ENCODE data around the gene GDA. TPM values are rescaled to one million over a fixed set of nuclear protein-coding genes. Genes with fewer than 3 reads are reported as not detected.

The GDA gene
- total and polyA plus RNA-seq, 3 donors from 2014 or later: 1.7 to 3.7 (median 2.1) TPM

DNA sequence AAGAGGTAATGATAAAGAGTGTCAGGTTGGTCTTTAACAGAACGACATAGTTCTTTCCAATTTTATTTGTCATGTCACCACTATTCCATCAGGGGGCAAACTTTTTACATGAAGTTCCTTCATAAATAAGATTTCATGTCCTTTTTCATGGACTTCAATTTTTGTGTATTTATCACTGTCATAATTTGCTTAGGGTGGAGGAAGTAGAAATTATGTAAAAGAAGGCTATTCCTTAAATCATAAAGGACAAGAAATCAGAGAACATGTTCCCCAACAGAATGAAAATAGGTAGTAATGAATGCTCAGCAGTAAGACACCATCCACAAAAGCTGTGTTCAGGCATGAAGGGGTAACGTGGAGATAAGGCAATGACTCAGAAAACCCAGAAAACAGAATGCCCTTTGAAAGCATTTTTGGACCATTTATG lies 143.0 kb downstream of the GDA start:
- 39 to 40% methylated on average over 2 of the region's 2 CpGs for WGBS, 2 donors
- Histone ChIP-seq H3K9me3 (no peaks in the 10 kb centered on the region), H3K36me3 (ENCODE audit: low read depth, missing control alignments) (no peaks in the 10 kb centered on the region), H3K27ac (no peak overlapping the region), H3K4me1 (peaks cover 5% of the 10 kb centered on the region), H3K27me3 (no peaks in the 10 kb centered on the region), H3K4me3 (no peak overlapping the region)
- DNase-seq: no peak
- TF ChIP-seq POLR2A (IDR thresholded peaks at IDR 0.05): no peak
- TF ChIP-seq, protein P1, sequence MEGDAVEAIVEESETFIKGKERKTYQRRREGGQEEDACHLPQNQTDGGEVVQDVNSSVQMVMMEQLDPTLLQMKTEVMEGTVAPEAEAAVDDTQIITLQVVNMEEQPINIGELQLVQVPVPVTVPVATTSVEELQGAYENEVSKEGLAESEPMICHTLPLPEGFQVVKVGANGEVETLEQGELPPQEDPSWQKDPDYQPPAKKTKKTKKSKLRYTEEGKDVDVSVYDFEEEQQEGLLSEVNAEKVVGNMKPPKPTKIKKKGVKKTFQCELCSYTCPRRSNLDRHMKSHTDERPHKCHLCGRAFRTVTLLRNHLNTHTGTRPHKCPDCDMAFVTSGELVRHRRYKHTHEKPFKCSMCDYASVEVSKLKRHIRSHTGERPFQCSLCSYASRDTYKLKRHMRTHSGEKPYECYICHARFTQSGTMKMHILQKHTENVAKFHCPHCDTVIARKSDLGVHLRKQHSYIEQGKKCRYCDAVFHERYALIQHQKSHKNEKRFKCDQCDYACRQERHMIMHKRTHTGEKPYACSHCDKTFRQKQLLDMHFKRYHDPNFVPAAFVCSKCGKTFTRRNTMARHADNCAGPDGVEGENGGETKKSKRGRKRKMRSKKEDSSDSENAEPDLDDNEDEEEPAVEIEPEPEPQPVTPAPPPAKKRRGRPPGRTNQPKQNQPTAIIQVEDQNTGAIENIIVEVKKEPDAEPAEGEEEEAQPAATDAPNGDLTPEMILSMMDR (IDR thresholded peaks at IDR 0.05): peak; percentile 40 to 56 (median 42)
- intact Hi-C loops (cut with DNase I; ENCODE audit: low total_unique reads): loop anchor here (10.0 kb wide), 1 partner anchor 303 kb away; no protein-coding TSS in a partner anchor

DNA sequence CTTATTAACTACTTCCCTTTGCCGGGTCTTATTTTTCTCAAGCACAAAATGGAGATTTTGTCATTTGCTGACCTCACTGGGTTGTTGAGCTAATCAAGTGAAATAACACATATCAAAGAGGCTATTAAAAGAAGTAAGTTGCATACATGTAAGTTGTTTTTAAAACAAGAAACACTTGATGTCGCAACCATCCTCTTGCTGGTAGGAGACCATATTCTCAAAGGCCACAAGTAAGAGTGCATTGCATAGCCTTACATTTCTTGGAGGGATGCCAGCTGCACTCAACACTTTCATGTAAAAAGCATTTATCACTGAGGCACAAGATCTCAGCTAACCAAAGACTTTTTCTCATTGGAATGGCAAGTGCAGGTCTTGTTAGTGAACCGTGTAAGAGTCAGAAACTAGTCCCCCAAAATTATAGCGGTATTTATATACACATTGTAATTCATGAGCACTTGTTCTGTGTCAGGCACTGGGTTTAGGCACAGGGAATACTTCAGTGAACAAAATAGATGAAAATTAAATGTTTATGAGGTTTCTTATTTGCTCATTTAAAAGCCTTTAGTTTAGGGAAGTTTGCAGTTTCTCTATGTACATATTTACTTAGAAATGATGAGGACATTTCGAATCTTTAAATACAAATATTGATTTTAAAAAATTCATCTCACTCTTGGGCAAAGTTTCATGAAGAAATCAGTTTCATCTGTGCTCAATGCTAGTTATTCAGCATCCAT lies 143.8 kb downstream of the GDA start:
- no peak overlapping the region for H3K27ac ChIP-seq
- TF ChIP-seq POLR2A (IDR thresholded peaks at IDR 0.05): no peak
- TF ChIP-seq, protein P1 (IDR thresholded peaks at IDR 0.05): no peak
- peak; percentile 19 for DNase-seq

DNA sequence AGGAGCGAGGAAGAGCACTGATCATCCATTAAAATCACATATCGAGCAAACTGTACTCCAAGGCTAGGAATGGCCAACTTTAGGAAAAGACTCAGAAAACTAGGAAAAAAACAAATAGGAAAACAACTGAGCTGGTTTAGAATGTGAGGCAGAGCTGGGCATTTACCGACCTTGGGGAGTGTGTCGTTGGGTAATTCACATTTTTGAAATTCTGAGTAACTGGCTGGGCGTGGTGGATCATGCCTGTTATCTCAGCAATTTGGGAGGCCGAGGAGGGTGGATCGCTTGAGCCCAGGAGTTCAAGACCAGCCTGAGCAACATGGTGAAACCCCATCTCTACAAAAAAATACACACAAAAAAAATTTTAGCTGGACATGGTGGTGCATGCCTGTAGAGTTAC lies 145.7 kb downstream of the GDA start:
- DNase-seq: no peak
- TF ChIP-seq POLR2A (IDR thresholded peaks at IDR 0.05): no peak
- TF ChIP-seq, protein P1 (IDR thresholded peaks at IDR 0.05): no peak
- intact Hi-C loops (cut with DNase I; ENCODE audit: low total_unique reads): loop anchor here (10.0 kb wide), 1 partner anchor 300 kb away; no protein-coding TSS in a partner anchor
- Histone ChIP-seq H3K27ac (no peak overlapping the region), H3K27me3 (no peaks in the 10 kb centered on the region), H3K9me3 (no peaks in the 10 kb centered on the region), H3K4me1 (peaks cover 10% of the 10 kb centered on the region), H3K4me3 (no peak overlapping the region), H3K36me3 (ENCODE audit: low read depth, missing control alignments) (no peaks in the 10 kb centered on the region)
- WGBS, 2 donors: 76 to 85% methylated on average over 7 of the region's 7 CpGs

More for the DNA sequence above, 143.8 kb downstream of the GDA start:
- WGBS, 2 donors: 85 to 90% methylated on average over 5 of the region's 5 CpGs
- Histone ChIP-seq H3K36me3 (ENCODE audit: low read depth, missing control alignments) (no peaks in the 10 kb centered on the region), H3K9me3 (no peaks in the 10 kb centered on the region), H3K4me3 (no peak overlapping the region), H3K4me1 (peaks cover 5% of the 10 kb centered on the region), H3K27me3 (no peaks in the 10 kb centered on the region)
- intact Hi-C loops (cut with DNase I; ENCODE audit: low total_unique reads): loop anchor here (10.0 kb wide), 1 partner anchor 302 kb away; no protein-coding TSS in a partner anchor

DNA sequence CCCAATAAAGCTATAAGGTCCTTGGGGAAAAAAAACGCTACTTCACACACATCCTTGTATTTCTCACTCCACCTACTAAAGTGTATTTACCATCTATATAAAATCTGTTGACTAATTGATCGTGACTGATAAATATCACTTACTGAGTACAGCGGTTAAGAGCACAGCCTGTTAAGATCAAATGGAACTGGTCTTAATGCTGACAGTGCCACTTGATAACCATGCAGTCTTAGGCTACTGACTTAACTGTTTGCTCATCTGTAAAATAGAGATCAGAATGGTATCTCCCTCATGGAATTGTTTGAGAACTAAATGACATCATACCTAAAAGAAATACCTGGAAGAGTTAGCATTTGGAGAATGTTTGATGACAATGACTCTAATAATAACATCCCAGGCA lies 148.3 kb downstream of the GDA start:
- Histone ChIP-seq H3K27ac (no peak overlapping the region), H3K4me3 (no peak overlapping the region), H3K27me3 (no peaks in the 10 kb centered on the region), H3K4me1 (peaks cover 6% of the 10 kb centered on the region), H3K9me3 (no peaks in the 10 kb centered on the region), H3K36me3 (ENCODE audit: low read depth, missing control alignments) (no peaks in the 10 kb centered on the region)
- DNase-seq: no peak
- intact Hi-C loops (cut with DNase I; ENCODE audit: low total_unique reads): loop anchor here (10.0 kb wide), 1 partner anchor 297 kb away; no protein-coding TSS in a partner anchor
- no peak for TF ChIP-seq POLR2A (IDR thresholded peaks at IDR 0.05)
- TF ChIP-seq, protein P1 (IDR thresholded peaks at IDR 0.05): no peak
- WGBS, 2 donors: 79 to 87% methylated on average over 3 of the region's 3 CpGs
